ENCODE results near the gene SLC43A2. TPM values are rescaled to one million over a fixed set of nuclear protein-coding genes. Genes with fewer than 3 reads are reported as not detected.
"Not testable (repeated sequence)": the region's sequence is repeated elsewhere in the genome, so short reads cannot be mapped to it uniquely, and the experiment has no call there.

SLC43A2 gene
- total RNA-seq, result under 1 TPM; 0.12 to 0.14 TPM

DNA sequence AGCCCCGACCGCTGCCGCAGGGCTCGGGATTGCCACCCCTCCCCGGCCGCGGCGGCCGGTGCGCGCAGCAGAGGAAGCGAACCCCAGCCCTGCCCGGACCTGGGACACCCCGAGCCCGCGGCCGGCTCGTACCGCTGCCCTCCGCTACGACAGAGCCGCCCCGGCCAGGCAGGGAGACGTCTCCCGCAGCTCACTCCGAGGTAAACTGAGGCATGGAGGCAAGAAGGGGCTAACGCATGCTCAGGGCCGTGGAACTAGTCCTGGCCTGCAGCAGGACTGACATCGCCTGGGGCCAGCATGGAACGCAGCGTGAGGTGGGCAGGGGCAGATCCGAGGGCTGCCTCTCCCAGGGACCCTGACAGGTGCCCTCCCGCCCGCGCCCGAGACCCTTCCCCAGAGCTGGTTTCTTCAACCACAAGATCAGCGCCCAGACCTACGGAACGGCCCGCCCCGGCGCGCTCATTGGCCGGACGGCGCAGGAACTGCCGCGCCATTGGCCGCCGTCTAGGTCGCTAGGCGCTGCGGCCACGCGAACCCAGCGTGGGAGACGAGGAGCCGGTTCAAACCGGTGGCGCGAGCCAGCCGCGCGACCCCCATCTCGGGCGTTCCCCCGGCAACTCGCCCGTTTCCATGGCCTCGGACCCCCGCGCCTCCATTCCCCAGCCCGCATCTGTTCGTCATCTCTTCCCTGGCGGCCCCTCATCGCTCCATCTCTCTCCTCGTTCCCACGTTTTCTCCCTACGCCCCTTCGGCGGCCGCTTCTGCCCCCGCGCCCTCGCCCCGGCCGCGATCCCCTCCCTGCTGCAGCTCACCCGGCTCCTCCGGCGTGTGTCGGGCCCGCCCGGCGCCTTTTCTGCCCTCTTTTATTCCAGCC is at the start of gene SLC43A2:
Gene SLC43A2, minus strand, starts transcription at position 853 of the 874 bp plus-strand sequence. CDS start 960 bp downstream, outside the sequence.
- CTCF ChIA-PET, result interaction anchor here (0.6 to 3.1 kb wide), 2 partner anchors 10 to 55 kb away, joined by 3 to 50 read pairs; no protein-coding TSS in a partner anchor
- peak; percentile 67 for DNase-seq
- Mint-ChIP-seq H3K4me3 (peak within 1 kb of the TSS; percentile 83), H3K9me3 (no peaks in the 10 kb centered on the region), H3K27ac (no peak within 1 kb of the TSS), H3K36me3 (ENCODE audit: low read depth) (no peaks in the 10 kb centered on the region), H3K27me3 (ENCODE audit: low read depth) (peaks cover 15% of the 10 kb centered on the region), H3K4me1 (ENCODE audit: low read depth) (peaks cover 18% of the 10 kb centered on the region)
- intact Hi-C loops (cut with micrococcal nuclease), result loop anchor here (1.0 to 5.0 kb wide), 4 partner anchors 61 to 361 kb away; partner anchors contain the start of gene INPP5K

DNA sequence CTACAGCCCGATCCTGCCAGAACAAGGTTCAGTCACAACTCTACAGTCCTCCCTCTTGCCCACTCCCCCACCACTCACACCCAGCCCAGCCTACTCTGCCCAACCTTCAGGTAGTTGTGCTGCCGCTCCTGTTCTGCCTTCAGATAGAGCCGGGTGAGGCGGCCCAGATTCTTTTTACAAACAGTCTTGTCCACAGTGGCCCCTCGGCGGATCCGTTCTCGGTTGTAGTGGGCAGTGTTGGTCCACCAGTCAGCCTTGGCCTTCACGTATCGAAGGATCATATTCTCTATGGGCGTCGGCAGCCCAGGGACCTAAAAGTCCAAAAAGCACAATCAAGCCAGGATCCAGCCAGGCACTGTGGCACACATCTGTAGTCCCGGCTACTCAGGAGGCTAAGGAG is 47.8 kb upstream of the SLC43A2 start:
- H3K27me3 Mint-ChIP-seq (ENCODE audit: low read depth), result no peaks in the 10 kb centered on the region
- H3K4me1 Mint-ChIP-seq (ENCODE audit: low read depth), result no peaks in the 10 kb centered on the region
- no peaks in the 10 kb centered on the region for H3K9me3 Mint-ChIP-seq
- H3K36me3 Mint-ChIP-seq (ENCODE audit: low read depth), result peaks cover 68% of the 10 kb centered on the region
- H3K4me3 Mint-ChIP-seq, result no peak overlapping the region
- CTCF ChIA-PET, result no interaction called here
- DNase-seq, result no peak
- no peak overlapping the region for H3K27ac Mint-ChIP-seq
- intact Hi-C loops (cut with micrococcal nuclease), result no loop called here

DNA sequence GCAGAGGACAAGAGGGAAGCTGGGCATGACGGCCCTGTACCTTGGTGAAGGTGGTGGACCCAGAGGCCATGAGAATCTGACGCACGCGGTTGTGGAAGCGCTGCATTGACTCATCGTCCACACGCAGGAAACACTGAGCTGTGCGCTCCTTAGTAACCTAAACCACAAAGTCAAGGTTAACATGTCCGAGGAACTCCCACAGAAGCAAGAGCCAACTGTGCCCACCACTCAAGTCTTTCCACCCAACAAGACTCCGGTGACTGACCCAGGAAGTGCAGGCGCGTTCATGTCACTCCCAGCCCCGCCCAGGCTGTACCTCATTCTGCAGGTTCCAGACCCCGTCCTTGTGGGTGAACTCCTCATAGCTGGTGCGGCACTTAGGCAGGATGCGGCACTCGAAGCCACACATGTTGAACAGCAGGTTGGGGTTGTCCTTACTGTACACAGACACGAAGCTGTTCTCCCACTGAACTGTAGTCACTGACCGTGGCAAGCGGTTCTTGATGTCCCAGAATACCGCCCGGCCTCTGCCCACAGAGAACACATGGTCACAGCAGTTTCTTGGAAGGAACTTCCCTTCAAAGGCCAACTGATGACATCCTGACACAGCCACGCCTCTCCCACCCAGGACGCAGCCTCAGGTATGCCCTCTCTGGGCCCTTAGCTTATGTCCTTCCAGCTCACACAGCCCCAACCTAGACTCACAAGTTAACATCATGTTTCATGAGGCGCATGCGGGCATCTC is 44.6 kb upstream of the SLC43A2 start:
- CTCF ChIA-PET, result interaction anchor here (0.7 to 0.8 kb wide), 2 partner anchors 25 to 192 kb away, joined by 3 read pairs; no protein-coding TSS in a partner anchor
- DNase-seq, result no peak
- no peaks in the 10 kb centered on the region for H3K27me3 Mint-ChIP-seq (ENCODE audit: low read depth)
- peaks cover 8% of the 10 kb centered on the region for H3K4me1 Mint-ChIP-seq (ENCODE audit: low read depth)
- intact Hi-C loops (cut with micrococcal nuclease), result no loop called here
- H3K36me3 Mint-ChIP-seq (ENCODE audit: low read depth), result peaks cover 69% of the 10 kb centered on the region
- H3K27ac Mint-ChIP-seq, result no peak overlapping the region
- H3K9me3 Mint-ChIP-seq, result no peaks in the 10 kb centered on the region
- H3K4me3 Mint-ChIP-seq, result no peak overlapping the region

DNA sequence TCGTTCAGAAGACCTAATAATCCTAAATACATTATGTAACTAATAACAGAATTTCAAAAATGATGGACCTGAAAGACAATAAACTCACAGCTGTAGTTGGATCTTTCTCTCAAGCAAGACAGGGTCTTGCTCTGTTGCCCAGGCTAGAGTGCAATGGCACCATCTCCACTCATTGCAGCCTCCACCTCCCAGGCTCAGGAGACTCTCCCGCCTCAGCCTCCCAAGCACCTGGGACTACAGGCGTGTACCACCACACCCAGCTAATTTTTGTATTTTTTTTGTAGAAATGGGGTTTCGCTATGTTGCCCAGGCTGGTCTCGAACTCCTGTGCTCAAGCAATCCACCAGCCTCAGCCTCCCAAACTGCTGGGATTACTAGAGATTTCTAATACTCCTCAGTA is 35.3 kb upstream of the SLC43A2 start:
- intact Hi-C loops (cut with micrococcal nuclease); H3K27ac Mint-ChIP-seq; H3K27me3 Mint-ChIP-seq (ENCODE audit: low read depth); DNase-seq; H3K4me1 Mint-ChIP-seq (ENCODE audit: low read depth); H3K9me3 Mint-ChIP-seq; H3K4me3 Mint-ChIP-seq: not testable (repeated sequence)
- peaks cover 62% of the 10 kb centered on the region for H3K36me3 Mint-ChIP-seq (ENCODE audit: low read depth)
- CTCF ChIA-PET, result interaction anchor here (0.7 to 1.4 kb wide), 4 partner anchors 11 to 222 kb away, joined by 3 to 4 read pairs (median 3); no protein-coding TSS in a partner anchor

DNA sequence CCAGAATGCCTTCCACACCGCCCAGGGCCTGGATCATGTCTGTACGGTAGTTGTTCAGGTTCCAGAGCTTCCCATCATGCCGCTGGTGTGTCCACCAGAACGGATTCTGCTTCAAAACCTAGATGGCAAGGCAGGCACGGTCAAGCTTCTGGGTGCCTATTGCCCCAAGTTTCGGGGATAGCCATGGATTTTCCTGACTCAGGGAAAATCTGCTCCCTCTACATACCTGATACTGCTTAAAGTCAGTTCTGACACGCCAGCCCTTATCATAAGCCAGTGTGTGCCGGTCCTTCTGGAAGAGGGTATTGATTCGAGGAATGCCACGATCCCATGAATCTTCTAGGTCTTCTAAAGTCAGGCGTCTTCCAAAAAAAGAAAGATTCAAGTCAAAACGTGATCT is 32.4 kb upstream of the SLC43A2 start:
- Mint-ChIP-seq H3K27ac (no peak overlapping the region), H3K4me3 (no peak overlapping the region), H3K27me3 (ENCODE audit: low read depth) (no peaks in the 10 kb centered on the region), H3K9me3 (no peaks in the 10 kb centered on the region), H3K36me3 (ENCODE audit: low read depth) (peaks cover 67% of the 10 kb centered on the region), H3K4me1 (ENCODE audit: low read depth) (no peaks in the 10 kb centered on the region)
- intact Hi-C loops (cut with micrococcal nuclease), result no loop called here
- CTCF ChIA-PET, result interaction anchor here (0.6 to 2.1 kb wide), 3 partner anchors 8 to 61 kb away, joined by 3 to 16 read pairs (median 4); no protein-coding TSS in a partner anchor
- no peak for DNase-seq

DNA sequence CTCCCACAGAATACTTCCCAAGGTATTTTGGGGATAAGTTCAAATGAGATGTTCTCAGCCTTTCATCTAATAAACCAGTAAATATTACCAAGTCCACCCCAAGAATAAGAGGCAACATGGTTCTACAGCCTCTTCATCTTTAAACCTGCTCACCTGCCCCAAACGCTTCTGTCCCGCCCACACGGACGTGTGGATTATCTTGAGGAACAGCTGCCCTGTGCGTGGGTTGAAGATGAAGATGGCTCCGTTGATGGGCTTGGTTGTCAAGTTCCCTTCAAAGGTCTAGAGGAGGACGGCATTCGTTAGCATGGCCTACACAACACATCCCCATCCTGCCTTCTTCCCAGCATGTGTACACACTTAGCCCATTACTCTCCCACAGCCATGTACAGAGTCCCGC is 29.5 kb upstream of the SLC43A2 start:
- Mint-ChIP-seq H3K4me3 (no peak overlapping the region), H3K27me3 (ENCODE audit: low read depth) (no peaks in the 10 kb centered on the region), H3K36me3 (ENCODE audit: low read depth) (peaks cover 73% of the 10 kb centered on the region), H3K9me3 (no peaks in the 10 kb centered on the region), H3K4me1 (ENCODE audit: low read depth) (no peaks in the 10 kb centered on the region), H3K27ac (no peak overlapping the region)
- CTCF ChIA-PET, result no interaction called here
- DNase-seq, result no peak
- intact Hi-C loops (cut with micrococcal nuclease), result no loop called here

DNA sequence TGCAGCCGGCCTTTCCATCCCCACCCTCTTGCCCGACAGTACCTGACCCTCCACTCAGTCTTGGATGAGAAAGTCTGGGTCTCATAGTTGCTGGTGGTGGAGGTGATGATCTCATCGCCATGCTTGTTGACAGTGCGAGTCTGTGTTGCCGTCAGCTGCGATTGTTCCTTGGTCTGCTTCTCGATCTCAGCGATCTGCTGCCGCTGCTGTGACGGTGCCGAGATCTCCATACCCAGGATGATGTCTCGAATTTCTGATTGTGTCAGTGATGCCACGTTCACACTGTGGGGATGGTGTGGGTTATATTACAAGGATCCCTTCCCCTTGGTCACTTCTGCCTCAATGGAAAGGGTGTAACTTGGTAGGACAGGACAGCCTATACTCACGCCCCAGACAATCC is 25.1 kb upstream of the SLC43A2 start:
- peaks cover 56% of the 10 kb centered on the region for H3K36me3 Mint-ChIP-seq (ENCODE audit: low read depth)
- no peak for DNase-seq
- no peaks in the 10 kb centered on the region for H3K27me3 Mint-ChIP-seq (ENCODE audit: low read depth)
- H3K27ac Mint-ChIP-seq, result no peak overlapping the region
- H3K4me3 Mint-ChIP-seq, result no peak overlapping the region
- H3K9me3 Mint-ChIP-seq, result no peaks in the 10 kb centered on the region
- CTCF ChIA-PET, result interaction anchor here (0.6 to 2.1 kb wide), 2 partner anchors 15 to 882 kb away, joined by 5 to 7 read pairs; no protein-coding TSS in a partner anchor
- H3K4me1 Mint-ChIP-seq (ENCODE audit: low read depth), result peaks cover 12% of the 10 kb centered on the region
- intact Hi-C loops (cut with micrococcal nuclease), result no loop called here

DNA sequence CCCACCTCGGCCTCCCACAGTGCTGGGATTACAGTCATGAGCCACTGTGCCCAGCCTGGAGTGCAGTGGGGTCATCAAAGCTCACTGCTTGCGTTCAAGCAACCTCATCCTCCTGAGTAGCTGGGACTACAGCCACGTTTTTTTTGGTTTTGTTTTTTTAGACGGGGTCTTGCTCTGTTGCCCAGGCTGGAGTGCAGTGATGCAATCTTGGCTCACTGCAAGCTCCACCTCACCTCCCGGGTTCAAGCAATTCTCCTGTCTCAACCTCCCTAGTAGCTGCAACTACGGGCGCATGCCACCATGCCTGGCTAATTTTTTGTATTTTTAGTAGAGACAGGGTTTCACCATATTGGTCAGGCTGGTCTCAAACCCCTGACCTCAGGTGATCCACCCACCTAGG is 24.2 kb upstream of the SLC43A2 start:
- Mint-ChIP-seq H3K4me1 (ENCODE audit: low read depth) (peaks cover 16% of the 10 kb centered on the region), H3K36me3 (ENCODE audit: low read depth) (peaks cover 47% of the 10 kb centered on the region)
- H3K4me3 Mint-ChIP-seq; H3K27ac Mint-ChIP-seq; DNase-seq; H3K9me3 Mint-ChIP-seq; H3K27me3 Mint-ChIP-seq (ENCODE audit: low read depth); intact Hi-C loops (cut with micrococcal nuclease): not testable (repeated sequence)
- CTCF ChIA-PET, result interaction anchor here (0.6 to 1.3 kb wide), 5 partner anchors 12 to 587 kb away, joined by 3 to 4 read pairs (median 3); no protein-coding TSS in a partner anchor

DNA sequence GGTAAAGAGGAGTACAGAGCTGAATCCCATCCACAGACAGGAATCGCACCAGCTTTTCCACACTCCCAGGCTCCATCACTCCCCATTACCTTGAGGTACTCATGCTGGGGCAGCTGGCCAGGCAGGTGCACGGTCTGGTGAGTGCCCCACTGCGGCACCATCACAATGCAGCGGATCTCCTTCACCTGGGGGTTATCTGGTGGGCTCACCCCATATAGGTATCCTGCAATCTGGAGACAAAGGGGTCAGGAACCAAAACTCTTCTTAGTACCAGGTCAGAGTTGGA is 22.9 kb upstream of the SLC43A2 start:
- CTCF ChIA-PET, result interaction anchor here (1.3 kb wide), 1 partner anchor 15 kb away, joined by 3 read pairs; no protein-coding TSS in a partner anchor
- intact Hi-C loops (cut with micrococcal nuclease), result no loop called here
- no peaks in the 10 kb centered on the region for H3K9me3 Mint-ChIP-seq
- H3K27ac Mint-ChIP-seq, result no peak overlapping the region
- no peak overlapping the region for H3K4me3 Mint-ChIP-seq
- H3K27me3 Mint-ChIP-seq (ENCODE audit: low read depth), result no peaks in the 10 kb centered on the region
- H3K36me3 Mint-ChIP-seq (ENCODE audit: low read depth), result peaks cover 40% of the 10 kb centered on the region
- no peak for DNase-seq
- peaks cover 21% of the 10 kb centered on the region for H3K4me1 Mint-ChIP-seq (ENCODE audit: low read depth)

DNA sequence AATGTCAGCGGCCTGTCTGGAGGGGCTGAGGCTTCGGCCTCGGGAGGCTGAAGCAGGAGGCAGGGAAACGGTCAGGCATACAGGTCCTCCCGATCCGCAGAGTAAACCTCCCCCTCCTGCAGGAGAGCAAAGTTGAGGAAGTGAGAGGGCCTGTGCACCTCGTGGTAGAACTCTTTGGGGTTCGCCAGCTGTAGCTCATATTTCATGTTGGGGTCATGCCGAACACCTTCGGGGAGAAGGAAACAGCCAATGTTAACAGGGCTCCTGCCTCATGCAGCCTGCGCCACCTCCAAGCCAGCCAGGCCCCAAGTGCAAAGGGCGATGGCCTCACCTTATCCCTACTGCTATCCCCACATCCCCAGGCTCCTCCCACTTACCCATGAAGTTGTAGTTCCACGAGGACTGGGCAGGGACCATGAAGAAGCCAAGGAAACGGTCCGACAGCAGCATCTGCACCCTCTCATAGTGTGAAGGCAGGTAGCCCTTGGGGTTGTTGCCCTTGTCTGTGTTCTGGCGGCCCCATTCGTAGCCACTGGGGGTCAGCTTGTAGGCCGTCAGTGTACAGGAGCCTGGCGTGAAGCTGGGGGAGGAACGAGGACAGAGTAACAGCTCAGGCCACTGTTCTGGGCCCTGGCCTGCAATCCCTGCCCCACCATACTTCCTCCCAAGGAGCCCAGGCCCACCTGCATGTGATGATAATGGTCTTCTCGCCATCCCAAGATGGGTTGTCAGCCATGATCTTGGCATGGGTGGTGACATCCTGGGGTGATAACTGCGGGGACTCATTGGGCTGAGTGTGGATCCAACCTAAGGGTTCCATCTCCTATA is 22.3 kb upstream of the SLC43A2 start:
- no peak for DNase-seq
- Mint-ChIP-seq H3K9me3 (no peaks in the 10 kb centered on the region), H3K4me3 (no peak overlapping the region), H3K36me3 (ENCODE audit: low read depth) (peaks cover 34% of the 10 kb centered on the region), H3K27ac (no peak overlapping the region), H3K4me1 (ENCODE audit: low read depth) (peaks cover 22% of the 10 kb centered on the region), H3K27me3 (ENCODE audit: low read depth) (no peaks in the 10 kb centered on the region)
- CTCF ChIA-PET, result no interaction called here
- intact Hi-C loops (cut with micrococcal nuclease), result no loop called here

DNA sequence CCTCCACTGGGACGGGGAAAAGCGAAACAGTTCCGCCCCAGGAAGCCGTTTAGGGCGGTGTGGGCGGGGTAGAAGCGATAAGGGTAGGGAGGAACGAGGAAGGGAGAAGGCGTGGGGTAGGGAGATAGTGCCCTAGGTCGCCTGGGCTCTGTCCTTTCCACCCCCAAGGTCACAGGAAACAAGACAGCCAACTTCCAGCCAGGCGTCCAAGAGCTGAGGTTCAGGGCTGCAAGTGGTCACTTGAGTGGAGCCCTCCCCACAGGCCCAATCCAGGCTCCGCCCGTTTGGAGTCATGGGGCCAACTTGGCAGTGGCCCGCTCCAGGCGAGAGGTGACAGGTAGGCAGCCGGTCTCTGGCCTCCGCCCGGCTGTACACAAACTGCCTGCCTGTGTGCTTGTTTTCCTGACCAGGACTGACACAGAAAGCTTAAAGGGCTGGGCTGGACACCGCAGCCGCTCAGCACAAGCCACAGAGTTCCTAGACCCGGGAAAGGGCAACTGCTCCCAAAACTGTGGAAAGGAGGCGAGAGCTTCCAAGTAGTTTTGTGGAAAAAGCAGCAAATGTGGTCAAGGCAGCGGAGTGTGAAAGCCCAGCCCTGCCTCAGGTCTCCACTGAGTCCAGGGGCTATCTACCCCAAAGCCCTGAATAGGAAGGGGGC is 21.3 kb upstream of the SLC43A2 start, which contains the start of gene RILP:
Gene RILP, minus strand, starts transcription at position 23 of the 658 bp plus-strand sequence. CDS start 62 bp downstream, outside the sequence.
- Mint-ChIP-seq H3K27ac (no peak within 1 kb of the TSS), H3K4me1 (ENCODE audit: low read depth) (peaks cover 32% of the 10 kb centered on the region), H3K9me3 (no peaks in the 10 kb centered on the region), H3K4me3 (peak within 1 kb of the TSS; percentile 62), H3K27me3 (ENCODE audit: low read depth) (no peaks in the 10 kb centered on the region), H3K36me3 (ENCODE audit: low read depth) (peaks cover 29% of the 10 kb centered on the region)
- DNase-seq, result no peak
- CTCF ChIA-PET, result interaction anchor here (0.6 to 2.9 kb wide), 8 partner anchors 18 to 269 kb away, joined by 3 to 13 read pairs (median 3); partner anchors contain the start of gene PRPF8
- intact Hi-C loops (cut with micrococcal nuclease), result loop anchor here (1.0 to 5.0 kb wide), 4 partner anchors 34 to 177 kb away; partner anchors contain the start of genes PITPNA, PRPF8 and SMYD4
